Measurements from ENCODE around the gene OR2T27. TPM values are rescaled to one million over a fixed set of nuclear protein-coding genes. Genes with fewer than 3 reads are reported as not detected.
"Not testable (repeated sequence)": the region's sequence is repeated elsewhere in the genome, so short reads cannot be mapped to it uniquely, and the experiment has no call there.

Gene OR2T27
- total RNA-seq, 1 donor from 2014 or later: not detected

GRCh38 chr1:248686815-248687214, 31.5 kb upstream of the OR2T27 start:
- intact Hi-C loops (cut with DNase I): no loop called here
- TF ChIP-seq CTCF (IDR thresholded peaks at IDR 0.05): no peak
- no peaks in the 10 kb centered on the region for H3K36me3 ChIP-seq

GRCh38 chr1:248681651-248682050, 26.3 kb upstream of the OR2T27 start:
- Histone ChIP-seq H3K4me3 (no peak overlapping the region), H3K9me3 (no peaks in the 10 kb centered on the region), H3K27ac (no peak overlapping the region), H3K27me3 (no peaks in the 10 kb centered on the region), H3K4me1 (no peaks in the 10 kb centered on the region), H3K36me3 (no peaks in the 10 kb centered on the region)
- no peak for DNase-seq (ENCODE audit: low spot score in 2 of 2)
- intact Hi-C loops (cut with DNase I): no loop called here
- no peak for TF ChIP-seq CTCF (IDR thresholded peaks at IDR 0.05)

More at GRCh38 chr1:248686815-248687214, 31.5 kb upstream of the OR2T27 start:
- no peaks in the 10 kb centered on the region for H3K4me1 ChIP-seq
- no peak overlapping the region for H3K4me3 ChIP-seq
- no peak overlapping the region for H3K27ac ChIP-seq
- H3K9me3 ChIP-seq: no peaks in the 10 kb centered on the region
- no peaks in the 10 kb centered on the region for H3K27me3 ChIP-seq
- no peak for DNase-seq (ENCODE audit: low spot score in 2 of 2)

- Histone ChIP-seq H3K9me3 (no peaks in the 10 kb centered on the region), H3K4me3 (no peak overlapping the region), H3K4me1 (no peaks in the 10 kb centered on the region), H3K27me3 (no peaks in the 10 kb centered on the region), H3K36me3 (no peaks in the 10 kb centered on the region), H3K27ac (no peak overlapping the region)
- TF ChIP-seq CTCF (IDR thresholded peaks at IDR 0.05): no peak
- intact Hi-C loops (cut with DNase I): no loop called here
- DNase-seq (ENCODE audit: low spot score in 2 of 2): no peak
Measured at GRCh38 chr1:248670003-248670402, 14.7 kb upstream of the OR2T27 start.

- H3K4me3 ChIP-seq; H3K4me1 ChIP-seq; intact Hi-C loops (cut with DNase I); H3K27me3 ChIP-seq; H3K36me3 ChIP-seq; H3K9me3 ChIP-seq; H3K27ac ChIP-seq; DNase-seq (ENCODE audit: low spot score in 2 of 2): not testable (repeated sequence)
Measured at GRCh38 chr1:248663453-248664328, 8.4 kb upstream of the OR2T27 start.

GRCh38 chr1:248656797-248657196, 1.5 kb upstream of the OR2T27 start:
- DNase-seq (ENCODE audit: low spot score in 2 of 2); H3K9me3 ChIP-seq; intact Hi-C loops (cut with DNase I); H3K4me1 ChIP-seq; H3K36me3 ChIP-seq; H3K27ac ChIP-seq; H3K4me3 ChIP-seq; H3K27me3 ChIP-seq: not testable (repeated sequence)

- intact Hi-C loops (cut with DNase I); H3K27ac ChIP-seq; H3K36me3 ChIP-seq; H3K9me3 ChIP-seq; H3K27me3 ChIP-seq; H3K4me3 ChIP-seq; DNase-seq (ENCODE audit: low spot score in 2 of 2); H3K4me1 ChIP-seq: not testable (repeated sequence)
Measured at GRCh38 chr1:248648770-248649536, 6.4 kb downstream of the OR2T27 start.

- DNase-seq (ENCODE audit: low spot score in 2 of 2); H3K4me3 ChIP-seq; H3K27me3 ChIP-seq; H3K27ac ChIP-seq; H3K4me1 ChIP-seq; intact Hi-C loops (cut with DNase I); H3K36me3 ChIP-seq; H3K9me3 ChIP-seq: not testable (repeated sequence)
Measured at GRCh38 chr1:248645178-248645577, 10.2 kb downstream of the OR2T27 start, which contains the start of gene OR2T35. Gene OR2T35 (minus strand): TSS chr1:248645278. CDS start chr1:248639258, 6,020 bp downstream.

- H3K4me3 ChIP-seq; intact Hi-C loops (cut with DNase I); H3K9me3 ChIP-seq; H3K27ac ChIP-seq; H3K4me1 ChIP-seq; DNase-seq (ENCODE audit: low spot score in 2 of 2); H3K27me3 ChIP-seq; H3K36me3 ChIP-seq: not testable (repeated sequence)
Measured at GRCh38 chr1:248642971-248643651, 12.2 kb downstream of the OR2T27 start.

- H3K36me3 ChIP-seq; DNase-seq (ENCODE audit: low spot score in 2 of 2); H3K27me3 ChIP-seq; H3K4me1 ChIP-seq; intact Hi-C loops (cut with DNase I); H3K4me3 ChIP-seq; H3K27ac ChIP-seq; H3K9me3 ChIP-seq: not testable (repeated sequence)
Measured at GRCh38 chr1:248641583-248641982, 13.7 kb downstream of the OR2T27 start.

GRCh38 chr1:248640906-248641305, 14.4 kb downstream of the OR2T27 start:
- H3K4me3 ChIP-seq; H3K27me3 ChIP-seq; H3K36me3 ChIP-seq; H3K9me3 ChIP-seq; H3K27ac ChIP-seq; intact Hi-C loops (cut with DNase I); DNase-seq (ENCODE audit: low spot score in 2 of 2); H3K4me1 ChIP-seq: not testable (repeated sequence)
